Hepatocyte (in vitro differentiated cells): ENCODE measurements around the gene SRGAP2C.
"Not testable (repeated sequence)": the region's sequence is repeated elsewhere in the genome, so short reads cannot be mapped to it uniquely, and the experiment has no call there.

Source experiments
- CTCF ChIP-seq: fragments of 200-600 bp; sonication (generic); IDR thresholded peaks from 2 replicates; pipeline ENCODE4 v1.5.1; 2016; ENCODE audit warnings: antibody characterized with exemption, mild to moderate bottlenecking; ENCODE audit not compliant: poor library complexity
- EZH2 ChIP-seq: fragments of 200-600 bp; sonication (generic); IDR thresholded peaks from 2 replicates; pipeline ENCODE4 v1.6.1; 2016; ENCODE audit warnings: antibody characterized with exemption, mild to moderate bottlenecking, borderline replicate concordance
- EZH2phosphoT487 ChIP-seq: fragments of 200-600 bp; sonication (generic); IDR thresholded peaks from one replicate; pipeline ENCODE4 v1.6.1; 2018; ENCODE audit warnings: antibody characterized with exemption, mild to moderate bottlenecking, low read depth, moderate library complexity; ENCODE audit not compliant: unreplicated experiment, severe bottlenecking

GRCh38 chr1:121294205-121294570 is 109.4 kb downstream of the SRGAP2C start:
- not testable (repeated sequence) for TF ChIP-seq EZH2phosphoT487, CTCF, EZH2
